SHP77 (cell line): Measurements from ENCODE around the gene RAB4B.
"Not testable (repeated sequence)": the region's sequence is repeated elsewhere in the genome, so short reads cannot be mapped to it uniquely, and the experiment has no call there.

Source experiments
- DNase-seq, 2 experiments: peaks; one replicate each; lab custom pipeline; 2025; lab: John Stamatoyannopoulos, UW

RAB4B gene

DNA sequence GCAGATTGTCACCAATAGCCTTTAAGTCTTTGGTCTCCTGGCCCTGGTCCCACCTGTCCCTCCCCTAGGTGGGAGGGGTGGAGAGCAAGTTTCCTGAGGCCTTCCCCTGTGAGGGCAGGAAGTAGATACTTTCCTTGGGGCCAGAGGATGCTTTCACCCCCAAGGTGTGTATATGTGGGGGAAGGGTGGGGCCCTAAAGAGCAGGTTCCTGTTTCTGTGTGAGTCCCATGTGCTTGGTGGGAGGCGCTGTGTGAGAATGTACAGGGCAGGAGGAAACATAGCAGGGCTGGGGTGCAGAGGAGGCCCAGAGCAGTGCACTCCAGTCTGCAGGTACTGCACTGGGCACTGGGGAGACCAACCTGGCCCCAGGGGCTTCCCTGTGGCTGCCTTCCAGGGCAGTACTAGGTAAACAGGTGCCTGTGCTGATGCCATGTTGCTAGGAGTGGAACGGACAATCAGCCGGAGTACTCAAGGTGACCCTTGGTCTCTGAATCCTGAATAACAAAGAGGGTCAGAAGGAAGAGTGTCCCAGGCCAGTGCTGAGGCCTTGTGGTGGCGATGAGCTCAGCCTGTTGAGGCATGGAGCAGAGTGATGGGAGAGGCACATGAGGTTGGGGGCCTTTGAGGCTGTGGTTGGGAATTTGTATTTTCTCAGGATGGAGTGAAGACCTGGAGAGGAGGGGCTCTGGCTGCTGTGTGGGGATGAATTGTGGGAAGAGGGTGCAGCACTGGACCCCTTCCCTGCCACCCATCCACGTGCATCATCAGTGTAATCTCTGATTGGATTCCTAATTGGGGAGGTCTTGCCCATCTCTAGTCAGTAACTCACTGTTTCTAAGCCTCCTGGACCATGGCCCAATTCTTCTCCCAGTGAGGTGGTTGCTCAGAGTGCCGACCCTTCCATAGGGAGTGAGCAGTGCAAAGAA lies 26.1 kb downstream of the RAB4B start:
- no peak for DNase-seq

DNA sequence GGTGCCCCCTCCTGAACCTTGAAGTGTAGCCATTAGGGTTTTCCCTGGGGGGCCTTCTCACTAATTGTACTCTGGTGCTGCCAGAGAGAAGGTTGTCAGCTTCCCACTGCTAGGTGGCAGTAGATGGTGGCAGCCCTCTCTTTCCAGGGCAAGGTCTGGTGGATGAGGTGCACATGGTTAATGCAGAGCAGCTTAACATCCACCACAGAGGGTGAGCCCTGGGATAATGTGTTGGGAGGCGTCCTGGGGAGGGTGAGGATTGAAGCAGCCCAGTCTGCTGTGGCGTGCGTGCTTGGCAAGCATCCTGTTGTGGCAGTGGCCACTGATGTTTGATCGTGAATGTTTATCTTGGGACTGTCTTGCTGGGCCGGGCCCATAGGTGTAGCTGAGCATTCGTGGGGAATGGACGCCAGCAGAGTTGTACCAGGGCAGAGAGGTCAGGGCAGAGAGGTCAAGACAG lies 26.8 kb downstream of the RAB4B start:
- no peak for DNase-seq

DNA sequence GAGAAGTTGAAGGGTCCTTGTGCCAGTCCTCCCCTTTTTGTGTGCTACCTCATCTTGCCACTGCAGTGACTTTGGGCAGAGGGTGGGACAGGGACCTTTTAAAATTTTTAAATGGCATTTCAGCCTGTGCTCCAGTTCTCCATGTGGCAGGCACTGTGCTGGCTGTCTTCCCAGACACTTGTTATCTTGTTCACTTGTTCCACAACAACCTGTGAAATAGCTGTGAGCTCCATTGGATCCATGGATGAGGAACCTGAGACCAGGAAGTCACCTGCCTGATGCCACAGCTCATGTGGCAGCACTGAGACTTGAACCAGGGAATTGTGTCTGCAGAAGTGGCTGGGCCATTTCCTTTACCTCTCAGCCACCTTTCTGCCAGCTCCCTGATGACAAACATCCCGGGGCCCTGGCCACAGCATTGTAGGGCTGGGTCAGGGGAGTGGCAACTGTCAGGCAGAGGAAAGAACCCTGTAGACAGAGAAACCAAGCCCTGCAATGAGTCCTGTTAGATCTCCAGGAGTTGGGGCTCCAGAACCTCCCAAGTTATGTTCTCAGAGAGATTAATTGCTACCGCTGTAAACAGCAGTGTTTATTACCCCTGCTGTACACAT lies 27.3 kb downstream of the RAB4B start:
- no peak for DNase-seq

DNA sequence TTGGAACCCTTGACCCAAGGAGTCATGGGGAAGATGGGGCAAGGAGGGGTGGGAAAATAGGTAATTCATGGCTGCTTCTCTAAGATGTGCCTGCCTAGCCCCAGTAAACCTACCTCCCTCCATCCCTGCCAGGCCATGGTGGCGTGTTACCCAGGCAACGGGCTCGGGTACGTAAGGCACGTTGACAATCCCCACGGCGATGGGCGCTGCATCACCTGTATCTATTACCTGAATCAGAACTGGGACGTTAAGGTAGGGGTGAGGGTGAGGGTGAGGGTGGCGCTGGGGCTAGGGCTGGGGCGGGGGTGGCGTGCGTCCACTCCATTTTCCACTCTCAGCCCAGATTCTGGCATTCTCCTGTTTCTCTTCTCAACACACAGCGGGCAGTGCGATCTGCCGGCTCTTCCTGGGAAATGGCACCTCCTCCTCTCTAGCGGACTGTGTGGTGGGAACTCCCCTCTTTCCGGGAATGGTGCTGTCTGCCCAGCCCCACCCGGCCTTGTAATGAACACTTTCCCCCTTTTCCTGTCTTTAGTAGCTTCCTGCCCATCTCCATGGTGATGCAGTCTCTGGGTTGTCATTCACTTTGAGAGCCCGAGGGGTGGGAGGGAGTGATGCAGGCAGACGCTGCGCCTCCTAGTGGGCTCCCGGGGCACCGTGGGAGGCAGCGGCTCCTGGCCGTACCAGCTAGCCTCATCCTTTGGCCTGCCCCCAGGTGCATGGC lies 28.5 kb downstream of the RAB4B start:
- DNase-seq = peak; percentile 76 to 89

DNA sequence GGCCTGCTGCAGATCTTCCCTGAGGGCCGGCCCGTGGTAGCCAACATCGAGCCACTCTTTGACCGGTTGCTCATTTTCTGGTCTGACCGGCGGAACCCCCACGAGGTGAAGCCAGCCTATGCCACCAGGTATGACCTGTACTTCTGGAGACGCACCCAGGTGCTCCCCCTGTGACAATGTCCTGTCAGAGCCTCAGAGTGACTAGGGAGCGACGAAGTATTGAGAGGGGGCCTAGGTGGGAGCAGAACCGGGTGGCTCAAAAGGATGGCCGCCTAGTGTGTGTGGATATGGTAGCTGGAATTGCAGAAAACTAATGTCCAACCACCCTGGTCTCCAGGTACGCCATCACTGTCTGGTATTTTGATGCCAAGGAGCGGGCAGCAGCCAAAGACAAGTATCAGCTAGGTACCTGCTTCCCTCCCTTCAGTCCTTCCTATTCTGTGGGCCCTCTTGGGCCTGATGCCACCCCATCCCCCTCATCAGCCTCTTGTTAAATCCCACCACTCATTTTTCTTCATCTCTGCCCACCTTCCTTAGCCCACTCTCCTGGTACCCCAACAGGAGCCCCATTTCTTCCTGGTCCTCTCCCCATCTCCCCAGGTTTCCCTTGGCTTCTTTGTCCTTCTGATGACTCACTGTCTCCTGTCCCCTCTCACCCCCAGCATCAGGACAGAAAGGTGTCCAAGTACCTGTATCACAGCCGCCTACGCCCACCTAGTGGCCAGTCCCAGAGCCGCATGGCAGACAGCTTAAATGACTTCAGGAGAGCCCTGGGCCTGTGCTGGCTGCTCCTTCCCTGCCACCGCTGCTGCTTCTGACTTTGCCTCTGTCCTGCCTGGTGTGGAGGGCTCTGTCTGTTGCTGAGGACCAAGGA lies 29.3 kb downstream of the RAB4B start:
- peak; percentile 31 to 50 for DNase-seq

DNA sequence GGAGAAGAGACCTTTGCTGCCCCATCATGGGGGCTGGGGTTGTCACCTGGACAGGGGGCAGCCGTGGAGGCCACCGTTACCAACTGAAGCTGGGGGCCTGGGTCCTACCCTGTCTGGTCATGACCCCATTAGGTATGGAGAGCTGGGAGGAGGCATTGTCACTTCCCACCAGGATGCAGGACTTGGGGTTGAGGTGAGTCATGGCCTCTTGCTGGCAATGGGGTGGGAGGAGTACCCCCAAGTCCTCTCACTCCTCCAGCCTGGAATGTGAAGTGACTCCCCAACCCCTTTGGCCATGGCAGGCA lies 29.9 kb downstream of the RAB4B start:
- no peak for DNase-seq

DNA sequence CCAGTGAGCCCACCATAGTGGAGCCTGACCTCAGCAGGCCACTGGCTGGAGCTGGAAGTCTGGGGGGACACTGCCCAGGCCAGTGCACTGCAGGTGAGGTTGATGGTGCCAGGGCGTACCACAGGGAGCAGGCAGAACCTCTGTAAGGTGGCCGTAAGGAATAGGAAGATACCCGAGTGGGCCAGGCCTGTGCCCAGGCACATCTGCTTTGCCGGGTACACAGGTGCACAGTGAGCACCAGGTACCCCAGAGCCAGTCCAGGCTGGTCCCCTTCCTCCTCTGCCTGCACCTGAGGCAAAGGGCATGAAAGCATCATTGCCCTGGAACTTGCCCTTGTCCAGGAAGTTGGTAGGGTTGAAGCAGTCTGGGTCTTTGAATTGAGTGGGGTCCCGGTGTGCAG lies 30.4 kb downstream of the RAB4B start:
- DNase-seq = no peak

DNA sequence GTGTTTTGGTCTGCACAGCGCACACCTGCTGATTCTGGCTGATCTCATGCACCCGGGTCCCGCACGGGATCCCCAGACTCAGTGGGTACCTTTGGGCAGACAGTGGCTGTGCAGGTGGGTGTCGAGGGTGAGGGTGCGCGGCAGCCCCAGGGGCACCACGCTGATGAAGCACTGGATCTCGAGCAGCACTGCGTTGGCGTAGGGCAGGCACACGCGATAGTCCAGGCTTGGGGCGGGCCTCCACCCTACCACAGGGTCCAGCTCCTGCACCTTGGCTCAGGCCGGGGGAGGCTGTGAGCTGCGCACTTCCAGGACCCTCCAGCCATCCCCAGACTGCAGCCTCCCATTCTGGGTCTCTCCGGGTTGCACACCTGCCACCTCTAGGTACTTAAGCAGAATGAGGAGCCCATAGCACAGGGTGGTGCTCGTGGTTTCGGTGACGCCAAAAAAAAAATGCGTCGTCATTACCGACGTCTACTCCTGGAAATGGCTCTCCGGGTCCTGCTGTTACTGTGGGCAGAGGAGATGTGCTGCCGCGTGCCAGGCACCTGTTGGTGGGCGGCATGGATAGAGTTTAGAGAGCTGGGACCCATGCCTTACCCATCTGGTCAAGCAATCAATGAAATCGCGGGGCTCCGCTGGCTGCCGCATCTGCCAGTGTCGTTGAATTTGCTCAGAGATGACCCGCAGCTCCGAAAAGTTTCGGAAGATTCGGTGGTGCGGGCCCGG lies 31.5 kb downstream of the RAB4B start:
- DNase-seq = no peak

DNA sequence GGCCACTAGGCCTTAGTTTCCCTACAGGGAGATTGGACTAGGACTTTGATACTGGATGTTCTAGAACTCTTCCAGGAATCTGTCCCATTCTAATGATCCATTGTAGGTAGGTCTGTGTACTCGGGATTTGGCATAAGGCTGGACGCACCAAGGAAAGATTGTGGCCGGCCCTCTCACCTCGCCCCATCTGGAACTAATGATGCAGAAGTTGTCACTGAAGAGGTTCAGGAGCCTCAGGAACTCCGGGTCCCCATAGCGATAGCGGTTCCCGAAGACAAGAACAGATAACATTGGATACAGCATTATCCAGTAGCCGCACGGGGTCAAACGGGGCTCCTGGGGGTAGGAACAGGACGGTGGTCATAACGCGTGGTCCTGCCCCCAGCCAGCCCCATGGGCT lies 32.1 kb downstream of the RAB4B start:
- DNase-seq = no peak

DNA sequence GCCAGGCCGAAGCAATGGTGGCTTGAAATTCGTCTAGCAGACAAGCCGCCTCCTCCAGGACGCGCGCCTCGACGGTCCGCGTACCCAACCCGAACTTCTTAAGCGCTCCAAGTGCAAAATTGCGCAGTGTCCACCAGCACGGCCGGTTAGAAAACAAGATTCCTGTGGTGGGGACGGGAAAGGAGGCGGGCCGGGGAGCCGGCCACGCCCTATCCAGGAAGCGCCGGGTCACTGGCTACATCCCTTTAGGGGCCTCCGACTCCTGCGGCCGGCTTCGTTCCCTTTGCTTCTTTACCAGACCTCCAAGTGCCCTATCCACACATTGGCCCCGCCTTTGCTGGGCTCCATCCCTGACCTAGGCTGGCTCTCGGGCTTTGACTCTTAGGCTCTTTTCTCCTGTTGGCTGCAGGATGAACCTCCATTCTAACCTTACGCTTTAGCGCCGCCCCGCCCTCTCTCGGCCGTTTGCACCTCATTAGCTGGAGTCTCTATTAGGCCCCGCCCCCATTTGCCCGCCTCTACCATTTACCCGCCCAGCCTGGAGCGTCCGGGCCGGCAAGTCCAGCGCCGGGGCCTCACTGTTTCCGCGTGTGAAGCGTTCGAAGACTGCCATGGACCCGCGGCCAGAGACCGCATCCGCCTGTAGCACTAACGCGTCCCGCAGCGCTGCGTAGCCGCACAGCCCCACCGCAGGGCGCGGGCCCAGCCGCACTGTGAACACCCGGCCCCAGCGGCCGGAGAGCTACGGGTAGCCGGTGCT lies 32.8 kb downstream of the RAB4B start:
- DNase-seq = peak; percentile 19 to 41

DNA sequence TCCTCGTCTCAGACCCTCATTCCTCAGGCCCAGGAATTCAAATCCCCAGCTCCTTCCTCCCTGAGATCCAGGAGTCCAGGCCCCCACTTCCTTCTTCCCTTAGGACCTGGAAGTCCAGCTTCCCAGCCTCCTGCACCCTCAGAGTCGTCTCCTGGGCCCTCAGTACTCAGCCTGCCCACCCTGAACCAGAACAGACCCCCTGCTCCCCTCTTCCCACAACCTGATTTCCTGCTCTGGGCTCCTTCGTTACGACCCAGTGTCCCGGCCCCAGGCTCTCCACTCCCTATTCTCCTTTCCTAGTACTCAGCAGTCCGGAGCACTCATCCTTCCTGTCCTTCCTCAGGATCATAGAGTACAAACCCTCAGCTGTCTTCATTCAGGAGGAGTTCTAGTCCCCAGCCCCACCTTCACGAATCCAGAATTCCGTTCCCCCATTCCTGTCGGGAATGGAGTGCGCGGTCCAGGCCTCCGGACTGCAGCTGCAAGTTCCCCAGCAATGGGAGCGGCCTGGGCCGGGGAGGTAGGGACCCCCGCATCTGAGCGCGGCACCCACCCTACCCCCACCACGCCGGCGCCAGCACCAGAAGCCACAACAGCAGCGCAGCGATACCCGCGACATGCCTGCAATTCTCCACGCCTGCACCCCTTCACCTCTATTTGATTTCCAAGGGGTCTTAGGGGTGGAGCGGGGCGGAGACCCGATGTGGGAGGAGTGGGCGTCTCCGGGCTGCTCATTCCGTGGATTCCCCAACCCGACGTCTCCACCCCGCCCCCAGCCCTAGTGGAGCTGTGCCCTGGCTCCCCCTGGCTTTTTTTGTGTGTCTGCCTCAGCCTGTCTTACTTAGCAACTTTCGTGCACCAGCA lies 33.7 kb downstream of the RAB4B start:
- no peak for DNase-seq

DNA sequence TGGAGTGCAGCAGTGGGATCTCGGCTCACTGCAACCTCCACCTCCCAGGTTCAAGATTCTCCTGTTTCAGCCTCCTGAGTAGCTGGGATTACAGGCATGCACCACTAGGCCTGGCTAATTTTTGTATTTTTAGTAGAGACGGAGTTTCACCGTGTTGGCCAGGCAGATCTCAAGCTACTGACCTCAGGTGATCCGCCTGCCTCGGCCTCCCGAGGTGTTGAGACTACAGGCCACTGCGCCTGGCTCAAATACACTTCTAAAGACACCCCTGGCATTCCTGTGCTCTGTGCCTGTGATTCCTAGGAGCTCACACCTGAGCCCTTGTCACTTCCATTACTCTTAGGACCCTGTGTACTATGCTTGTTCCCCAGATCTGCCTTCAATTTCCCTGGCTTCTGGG lies 34.5 kb downstream of the RAB4B start:
- not testable (repeated sequence) for DNase-seq

DNA sequence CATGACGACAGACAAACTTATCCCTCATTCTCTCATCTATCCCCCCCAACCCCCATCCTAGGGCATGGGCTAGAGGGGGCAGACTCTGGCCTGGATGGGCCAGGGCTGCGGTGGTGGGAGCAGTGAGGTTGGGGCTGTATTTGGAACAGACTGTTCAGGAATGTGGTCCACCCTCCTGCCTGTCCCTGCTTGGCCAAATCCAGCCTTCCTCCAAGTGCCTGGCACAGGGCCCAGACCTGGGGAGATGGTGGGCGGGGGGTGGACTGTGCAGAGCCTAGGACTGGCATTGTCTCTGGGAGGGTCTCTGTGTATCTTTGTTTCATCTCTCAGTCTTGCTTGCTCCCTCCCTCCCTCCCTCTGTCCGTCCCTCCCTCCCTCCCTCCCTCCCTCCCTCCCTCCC lies 35.1 kb downstream of the RAB4B start:
- no peak for DNase-seq

DNA sequence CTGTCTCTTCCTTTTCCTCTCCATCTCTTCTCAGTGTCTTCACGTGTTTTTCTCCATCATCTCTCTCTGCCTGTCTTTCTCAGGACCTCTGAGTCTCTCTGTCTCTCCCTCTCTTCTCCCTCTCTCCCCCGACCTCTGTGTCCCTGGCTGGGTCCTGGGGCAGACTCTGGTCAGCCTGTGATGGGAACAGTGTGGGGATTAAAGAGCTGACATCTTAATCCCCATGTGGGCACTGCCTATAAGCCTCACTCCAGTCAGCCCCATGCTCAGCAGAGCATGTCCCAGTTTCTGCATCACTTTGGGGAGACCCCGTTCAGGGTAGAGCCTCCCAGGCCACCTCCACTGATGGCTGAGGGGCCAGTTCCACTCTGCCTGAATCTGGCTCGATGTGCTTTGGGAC lies 37.2 kb downstream of the RAB4B start:
- no peak for DNase-seq

DNA sequence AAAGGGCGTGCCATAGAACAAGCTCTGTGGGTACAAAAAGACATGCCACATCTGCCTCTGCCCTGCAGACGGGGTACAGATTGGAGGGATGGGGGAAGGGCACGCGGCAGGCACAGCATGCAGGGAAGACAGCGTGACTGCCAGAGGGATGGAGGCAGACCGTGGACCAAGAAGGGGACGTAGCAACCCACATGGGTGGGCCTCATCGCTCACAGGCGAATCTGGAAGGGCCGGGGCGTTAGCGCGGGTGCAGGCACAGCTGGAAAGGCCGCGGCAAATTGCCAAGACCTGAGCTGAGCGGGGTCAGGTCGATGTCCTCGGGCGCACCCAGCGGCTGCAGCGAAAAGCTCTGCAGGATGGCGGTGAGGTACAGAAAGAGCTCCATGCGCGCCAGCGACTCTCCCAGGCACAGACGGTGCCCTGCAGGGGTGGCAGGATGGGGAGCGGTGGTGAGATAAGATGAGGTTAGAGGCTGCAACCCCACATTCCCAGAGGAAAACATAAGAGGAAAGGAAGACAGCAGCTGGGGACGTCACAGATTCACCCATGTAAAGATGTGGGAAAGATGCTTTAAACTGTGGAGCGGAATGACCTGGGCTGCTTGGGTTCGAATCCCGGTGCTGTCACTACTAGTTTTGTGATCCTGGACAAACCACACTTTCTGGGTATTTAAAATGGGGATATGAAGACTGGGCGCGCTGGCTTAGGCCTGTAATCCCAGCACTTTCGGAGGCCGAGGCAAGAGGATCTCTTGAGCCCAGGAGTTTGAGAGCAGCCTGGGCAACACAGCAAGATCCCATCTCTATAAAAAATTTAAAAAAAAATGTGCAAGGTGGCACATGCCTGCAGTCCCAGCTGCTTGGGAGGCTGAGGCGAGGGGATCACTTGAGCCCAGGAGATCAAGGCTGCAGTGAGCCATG lies 40.7 kb downstream of the RAB4B start:
- DNase-seq = peak; percentile 20 to 45

DNA sequence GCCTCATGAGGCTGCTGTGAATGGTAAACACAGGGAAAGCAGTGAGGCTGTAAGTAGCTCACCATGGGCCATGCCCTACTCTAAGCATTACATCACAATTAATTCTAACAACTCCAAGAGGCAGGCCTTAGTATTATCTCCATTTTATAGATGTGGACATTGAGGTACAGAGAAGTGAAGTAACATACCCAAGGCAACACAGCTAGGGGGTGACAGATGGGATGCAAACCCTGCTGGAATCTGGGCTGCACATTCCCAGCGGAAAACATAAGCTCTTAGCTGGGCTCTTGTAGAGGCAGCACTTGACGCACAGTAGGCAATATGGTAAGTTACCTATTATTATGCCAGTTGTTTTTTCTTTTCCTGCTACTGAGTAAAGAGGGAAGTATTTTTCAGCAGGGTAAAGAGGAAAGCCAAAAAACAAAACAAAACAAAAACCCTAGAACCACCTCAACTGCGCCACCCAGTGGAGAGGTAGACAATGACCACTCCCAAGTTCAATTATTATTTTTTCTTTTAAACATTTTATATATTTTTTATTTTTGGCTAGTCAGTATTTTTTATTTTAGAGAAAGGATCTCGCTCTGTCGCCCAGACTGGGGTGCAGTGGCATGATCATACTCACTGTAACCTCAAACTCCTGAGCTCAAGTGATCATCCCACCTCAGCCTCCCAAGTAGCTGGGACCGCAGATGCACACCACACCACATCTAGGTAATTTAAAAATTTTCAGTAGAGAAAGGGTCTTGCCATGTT lies 41.6 kb downstream of the RAB4B start:
- DNase-seq = not testable (repeated sequence)

DNA sequence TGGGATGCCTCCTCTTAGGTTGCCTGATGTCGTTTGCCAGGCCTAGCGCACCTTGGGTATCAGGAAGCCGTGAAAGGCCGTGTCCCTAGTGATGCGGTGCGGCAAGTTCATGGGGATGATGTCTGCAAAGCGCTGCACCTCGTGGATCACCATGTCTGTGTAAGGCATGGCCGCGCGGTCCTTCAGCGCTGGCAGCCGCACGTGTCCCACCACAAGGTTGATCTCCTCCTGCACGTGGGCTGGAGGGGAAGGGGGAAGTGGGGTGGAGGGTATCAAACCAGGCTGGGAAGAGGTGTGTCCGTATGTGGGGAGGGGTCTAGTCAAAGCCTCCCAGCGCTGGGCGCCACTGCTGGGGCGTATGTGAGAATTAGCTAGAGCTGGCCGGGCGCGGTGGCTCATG lies 44.1 kb downstream of the RAB4B start:
- no peak for DNase-seq
